Calu3 (cell line): Measurements from ENCODE around the gene ATP10B. TPM values are rescaled to one million over a fixed set of nuclear protein-coding genes. Genes with fewer than 3 reads are reported as not detected.

ENCODE experiments used
- BruUV-seq: library from RNA; stranded (reverse); fragments of 400-500 nt; replicated peaks from 2 replicates; lab custom pipeline; 2021; lab: Mats Ljungman, UMichigan
- CTCF ChIA-PET: fragments of 300-600 bp; sonication (Branson Sonifier 250); formaldehyde crosslinking; loops from one replicate; lab custom pipeline; 2022; ENCODE audit warnings: antibody characterized with exemption; lab: Charles Lee
- DNase-seq: peaks from one replicate; pipeline ENCODE4 v3.0.0; 2022
- H3K27ac Mint-ChIP-seq: one replicate; pipeline ENCODE4 v1.8.0; 2022; ENCODE audit warnings: mixed read lengths; ENCODE audit not compliant: unreplicated experiment
- H3K27me3 Mint-ChIP-seq: one replicate; pipeline ENCODE4 v1.8.0; 2022; ENCODE audit warnings: mixed read lengths; ENCODE audit not compliant: unreplicated experiment
- H3K36me3 Mint-ChIP-seq: one replicate; pipeline ENCODE4 v1.8.0; 2022; ENCODE audit warnings: mild to moderate bottlenecking, moderate library complexity, mixed read lengths; ENCODE audit not compliant: insufficient read depth, unreplicated experiment
- H3K4me1 Mint-ChIP-seq: one replicate; pipeline ENCODE4 v1.8.0; 2022; ENCODE audit warnings: mild to moderate bottlenecking, low read depth, mixed read lengths; ENCODE audit not compliant: unreplicated experiment
- H3K4me3 Mint-ChIP-seq: one replicate; pipeline ENCODE4 v1.8.0; 2022; ENCODE audit warnings: mild to moderate bottlenecking, low read depth, moderate library complexity, mixed read lengths; ENCODE audit not compliant: unreplicated experiment
- H3K9me3 Mint-ChIP-seq: one replicate; pipeline ENCODE4 v1.8.0; 2022; ENCODE audit warnings: low read depth, mixed read lengths; ENCODE audit not compliant: unreplicated experiment
- CTCF ChIP-seq: fragments of 200-600 bp; IDR thresholded peaks from one replicate; pipeline ENCODE4 v1.8.0; 2022; ENCODE audit warnings: antibody characterized with exemption; ENCODE audit not compliant: unreplicated experiment
- intact Hi-C: fragments of 100-400 bp; cut with micrococcal nuclease; formaldehyde crosslinking; loops from one replicate; pipeline ENCODE4 v1.10.0; 2022; ENCODE audit not compliant: unreplicated experiment
- total RNA-seq: library from RNA; stranded (reverse); gene quantifications from 2 replicates; pipeline ENCODE4 v1.2.3, GENCODE V29; 2022

Gene ATP10B
- total RNA-seq, 1 experiment from 2014 or later, result 1.4 TPM

- CTCF ChIA-PET, result interaction anchor here (0.9 to 1.6 kb wide), 2 partner anchors 13 to 213 kb away, joined by 5 to 7 read pairs; no protein-coding TSS in a partner anchor
- peaks cover 14% of the 10 kb centered on the region for H3K4me1 Mint-ChIP-seq
- no peaks in the 10 kb centered on the region for H3K27me3 Mint-ChIP-seq
- no peak overlapping the region for H3K4me3 Mint-ChIP-seq
- H3K36me3 Mint-ChIP-seq, result no peaks in the 10 kb centered on the region
- no peak for DNase-seq
- intact Hi-C loops, result loop anchor here (10.0 kb wide), 1 partner anchor 127 kb away; no protein-coding TSS in a partner anchor
- TF ChIP-seq CTCF, result no peak
- H3K9me3 Mint-ChIP-seq, result no peaks in the 10 kb centered on the region
- BruUV-seq, result no TSS peak
- no peak overlapping the region for H3K27ac Mint-ChIP-seq
Measured at GRCh38 chr5:160651692-160652645, 200.0 kb downstream of the ATP10B start.

- intact Hi-C loops, result no loop called here
- Mint-ChIP-seq H3K27me3 (no peaks in the 10 kb centered on the region), H3K4me1 (peaks cover 14% of the 10 kb centered on the region), H3K9me3 (no peaks in the 10 kb centered on the region), H3K36me3 (no peaks in the 10 kb centered on the region), H3K4me3 (no peak overlapping the region), H3K27ac (no peak overlapping the region)
- peak; percentile 37 for DNase-seq
- no TSS peak for BruUV-seq
- CTCF ChIA-PET, result interaction anchor here (0.7 to 1.3 kb wide), 3 partner anchors 9 to 1447 kb away, joined by 3 read pairs; no protein-coding TSS in a partner anchor
- TF ChIP-seq CTCF, result peak; percentile 24
Measured at GRCh38 chr5:160649304-160649703, 202.7 kb downstream of the ATP10B start.

GRCh38 chr5:160646033-160646432 is 206.0 kb downstream of the ATP10B start:
- peaks cover 1% of the 10 kb centered on the region for H3K4me1 Mint-ChIP-seq
- no peaks in the 10 kb centered on the region for H3K36me3 Mint-ChIP-seq
- no peak overlapping the region for H3K27ac Mint-ChIP-seq
- CTCF ChIA-PET, result interaction anchor here (0.9 kb wide), 1 partner anchor 29 kb away, joined by 3 read pairs; no protein-coding TSS in a partner anchor
- no peaks in the 10 kb centered on the region for H3K27me3 Mint-ChIP-seq
- intact Hi-C loops, result no loop called here
- no peaks in the 10 kb centered on the region for H3K9me3 Mint-ChIP-seq
- no peak overlapping the region for H3K4me3 Mint-ChIP-seq
- TF ChIP-seq CTCF, result no peak
- DNase-seq, result no peak
- BruUV-seq, result no TSS peak

GRCh38 chr5:160643616-160644240 is 208.3 kb downstream of the ATP10B start:
- CTCF ChIA-PET, result no interaction called here
- H3K27me3 Mint-ChIP-seq, result no peaks in the 10 kb centered on the region
- no peak overlapping the region for H3K27ac Mint-ChIP-seq
- H3K4me3 Mint-ChIP-seq, result no peak overlapping the region
- no peak for TF ChIP-seq CTCF
- BruUV-seq, result no TSS peak
- no peaks in the 10 kb centered on the region for H3K9me3 Mint-ChIP-seq
- no peak for DNase-seq
- intact Hi-C loops, result no loop called here
- H3K4me1 Mint-ChIP-seq, result peaks cover 5% of the 10 kb centered on the region
- no peaks in the 10 kb centered on the region for H3K36me3 Mint-ChIP-seq
